ENCODE measurements around the gene GPR158. TPM values are rescaled to one million over a fixed set of nuclear protein-coding genes. Genes with fewer than 3 reads are reported as not detected.

GPR158 gene
- total and polyA plus RNA-seq, 2 experiments from 2014 or later = 0.02 to 0.47 TPM

- Histone ChIP-seq H3K9me2 (replicated peaks; ENCODE audit: insufficient read depth) (no peaks in the 10 kb centered on the region), H3K4me2 (peak overlapping the region; percentile 36), H3K4me3 (no peak overlapping the region), H3K27me3 (no peaks in the 10 kb centered on the region), H3K27ac (peak overlapping the region; percentile 66), H4K20me1 (ENCODE audit: insufficient read depth, poor library complexity, severe bottlenecking) (no peaks in the 10 kb centered on the region), H3K79me2 (no peaks in the 10 kb centered on the region), H3K36me3 (replicated peaks; ENCODE audit: insufficient read depth, low read depth) (no peaks in the 10 kb centered on the region), H3K4me1 (ENCODE audit: insufficient read depth) (peaks cover 11% of the 10 kb centered on the region), H3K9me3 (ENCODE audit: low read depth) (no peaks in the 10 kb centered on the region), H2AFZ (no peak overlapping the region)
- DNase-seq (ENCODE audit: low spot score) = peak; percentile 72
- no peak for TF ChIP-seq EZH2 (IDR thresholded peaks at IDR 0.05; ENCODE audit: borderline replicate concordance)
- TF ChIP-seq CTCF (IDR thresholded peaks at IDR 0.05; ENCODE audit: poor library complexity) = no peak
- TF ChIP-seq EZH2phosphoT487 (IDR thresholded peaks at IDR 0.05; ENCODE audit: low read depth, severe bottlenecking, unreplicated experiment) = no peak
- 9% methylated on average over 4 of the region's 4 CpGs for WGBS (ENCODE audit: low lambda C conversion rate, missing lambda C conversion rate)
These were observed 318.5 kb downstream of the GPR158 start for GRCh38 chr10:25493122-25493893.

- no peaks in the 10 kb centered on the region for H3K36me3 ChIP-seq (replicated peaks; ENCODE audit: insufficient read depth, low read depth)
- 89% methylated on average over 3 of the region's 3 CpGs for WGBS (ENCODE audit: low lambda C conversion rate, missing lambda C conversion rate)
- H3K4me1 ChIP-seq (ENCODE audit: insufficient read depth) = peaks cover 13% of the 10 kb centered on the region
- H3K27me3 ChIP-seq = no peaks in the 10 kb centered on the region
- H3K9me3 ChIP-seq (ENCODE audit: low read depth) = no peaks in the 10 kb centered on the region
- H4K20me1 ChIP-seq (ENCODE audit: insufficient read depth, poor library complexity, severe bottlenecking) = no peaks in the 10 kb centered on the region
- H2AFZ ChIP-seq = no peak overlapping the region
- H3K9me2 ChIP-seq (replicated peaks; ENCODE audit: insufficient read depth) = no peaks in the 10 kb centered on the region
- no peak overlapping the region for H3K4me3 ChIP-seq
- H3K4me2 ChIP-seq = no peak overlapping the region
- no peaks in the 10 kb centered on the region for H3K79me2 ChIP-seq
- TF ChIP-seq CTCF (IDR thresholded peaks at IDR 0.05; ENCODE audit: poor library complexity) (no peak), EZH2 (IDR thresholded peaks at IDR 0.05; ENCODE audit: borderline replicate concordance) (no peak), EZH2phosphoT487 (IDR thresholded peaks at IDR 0.05; ENCODE audit: low read depth, severe bottlenecking, unreplicated experiment) (no peak)
- no peak overlapping the region for H3K27ac ChIP-seq
- DNase-seq (ENCODE audit: low spot score) = no peak
These were observed 322.4 kb downstream of the GPR158 start for GRCh38 chr10:25497246-25497645.

GRCh38 chr10:25498645-25499044, 323.8 kb downstream of the GPR158 start:
- no peaks in the 10 kb centered on the region for H3K27me3 ChIP-seq
- TF ChIP-seq CTCF (IDR thresholded peaks at IDR 0.05; ENCODE audit: poor library complexity) = no peak
- TF ChIP-seq EZH2phosphoT487 (IDR thresholded peaks at IDR 0.05; ENCODE audit: low read depth, severe bottlenecking, unreplicated experiment) = no peak
- TF ChIP-seq EZH2 (IDR thresholded peaks at IDR 0.05; ENCODE audit: borderline replicate concordance) = no peak
- no peak overlapping the region for H2AFZ ChIP-seq
- H3K4me3 ChIP-seq = no peak overlapping the region
- no peak for DNase-seq (ENCODE audit: low spot score)
- no peaks in the 10 kb centered on the region for H3K79me2 ChIP-seq
- H3K4me2 ChIP-seq = no peak overlapping the region
- no peaks in the 10 kb centered on the region for H3K9me3 ChIP-seq (ENCODE audit: low read depth)
- H4K20me1 ChIP-seq (ENCODE audit: insufficient read depth, poor library complexity, severe bottlenecking) = no peaks in the 10 kb centered on the region
- no peak overlapping the region for H3K27ac ChIP-seq
- no peaks in the 10 kb centered on the region for H3K9me2 ChIP-seq (replicated peaks; ENCODE audit: insufficient read depth)
- peaks cover 11% of the 10 kb centered on the region for H3K4me1 ChIP-seq (ENCODE audit: insufficient read depth)
- H3K36me3 ChIP-seq (replicated peaks; ENCODE audit: insufficient read depth, low read depth) = no peaks in the 10 kb centered on the region
- WGBS (ENCODE audit: low lambda C conversion rate, missing lambda C conversion rate) = 84% methylated on average over 5 of the region's 5 CpGs

All from hepatocyte (in vitro differentiated cells).